GM19035 (cell line): ENCODE measurements around the gene LEF1.
"Not testable (repeated sequence)": the region's sequence is repeated elsewhere in the genome, so short reads cannot be mapped to it uniquely, and the experiment has no call there.

Source experiments
- ATAC-seq: cut with Tn5 transposase; IDR thresholded peaks from one replicate; pipeline ENCODE4 v1.9.1; 2021; ENCODE audit not compliant: unreplicated experiment

The LEF1 gene

DNA sequence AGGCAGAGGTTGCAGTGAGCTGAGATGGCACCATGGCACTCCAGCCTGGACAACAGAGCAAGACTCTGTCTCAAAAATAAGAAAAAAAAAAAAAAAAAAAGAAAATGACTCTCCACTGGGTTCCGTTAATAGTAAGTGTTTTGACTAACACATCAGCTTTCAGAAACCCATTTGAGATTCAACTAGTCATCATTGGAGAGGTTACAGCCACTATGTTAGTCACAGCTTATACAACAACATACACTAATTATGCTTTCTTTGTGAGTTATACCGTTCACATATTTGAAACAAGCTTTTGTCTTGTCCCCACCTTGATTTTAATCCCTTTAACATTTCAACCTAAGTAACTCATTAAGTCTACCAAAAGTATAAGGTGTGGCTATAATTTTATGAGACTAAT lies 130.8 kb downstream of the LEF1 start:
- ATAC-seq = no peak

DNA sequence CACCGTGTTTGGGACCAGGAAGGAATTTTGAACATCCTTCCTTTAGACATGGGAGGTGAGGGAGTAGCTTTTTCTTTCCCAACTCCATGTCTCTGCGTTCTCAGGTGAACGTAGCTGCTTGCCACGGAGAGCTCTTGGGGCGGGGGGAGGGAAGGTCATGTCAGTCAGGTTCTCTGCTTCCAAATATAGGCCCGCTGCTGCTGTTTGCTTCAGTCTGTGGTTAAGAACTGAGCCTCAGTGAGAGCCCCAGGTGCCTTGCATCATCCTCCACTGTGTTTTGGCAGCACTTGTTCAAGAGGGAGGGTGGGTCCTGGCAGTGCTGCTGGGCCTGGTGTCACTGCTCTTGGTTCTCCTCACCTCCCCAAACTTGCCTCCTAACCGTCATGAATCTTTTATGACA lies 132.5 kb downstream of the LEF1 start:
- ATAC-seq = peak; percentile 65

DNA sequence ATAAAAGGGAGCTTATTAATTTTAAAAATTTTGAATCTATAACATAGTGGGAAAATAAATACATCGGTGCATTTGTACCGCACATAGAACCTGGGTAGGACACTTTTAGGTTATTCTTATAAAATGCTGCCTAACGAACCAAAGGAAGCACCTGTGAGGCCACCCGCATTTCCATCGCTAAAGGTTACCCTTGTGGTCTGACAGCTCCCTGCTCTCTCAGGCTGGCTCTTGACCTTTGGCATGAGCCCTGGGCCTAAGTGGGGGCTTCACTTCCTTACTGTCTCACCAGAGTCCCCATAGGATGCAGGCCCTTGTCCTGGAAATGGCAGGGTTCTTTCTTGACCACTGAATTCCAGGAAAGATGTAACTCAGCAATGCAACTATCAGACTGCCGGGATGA lies 133.0 kb downstream of the LEF1 start:
- no peak for ATAC-seq

DNA sequence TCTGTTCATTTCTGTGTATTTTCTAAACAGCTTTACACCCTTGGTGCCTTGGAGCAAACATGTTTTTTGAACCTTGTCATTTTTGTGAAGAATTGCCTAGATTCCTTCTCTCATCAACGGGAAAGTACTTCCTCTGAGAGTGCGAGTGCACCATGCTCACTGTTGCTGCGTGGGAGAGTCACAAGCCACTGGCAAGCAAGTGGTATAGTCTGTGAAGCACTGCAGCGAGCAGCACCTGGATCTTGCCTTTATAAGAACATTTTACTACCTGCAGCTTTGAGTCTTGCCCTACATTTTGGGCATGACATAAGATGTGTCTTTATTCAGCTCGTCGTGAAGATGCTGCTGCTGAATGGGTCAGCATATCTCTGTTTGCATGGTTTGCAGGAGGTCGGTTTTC lies 134.2 kb downstream of the LEF1 start:
- ATAC-seq = no peak

GRCh38 chr4:108033348-108033747 lies 135.4 kb downstream of the LEF1 start:
- ATAC-seq = no peak

DNA sequence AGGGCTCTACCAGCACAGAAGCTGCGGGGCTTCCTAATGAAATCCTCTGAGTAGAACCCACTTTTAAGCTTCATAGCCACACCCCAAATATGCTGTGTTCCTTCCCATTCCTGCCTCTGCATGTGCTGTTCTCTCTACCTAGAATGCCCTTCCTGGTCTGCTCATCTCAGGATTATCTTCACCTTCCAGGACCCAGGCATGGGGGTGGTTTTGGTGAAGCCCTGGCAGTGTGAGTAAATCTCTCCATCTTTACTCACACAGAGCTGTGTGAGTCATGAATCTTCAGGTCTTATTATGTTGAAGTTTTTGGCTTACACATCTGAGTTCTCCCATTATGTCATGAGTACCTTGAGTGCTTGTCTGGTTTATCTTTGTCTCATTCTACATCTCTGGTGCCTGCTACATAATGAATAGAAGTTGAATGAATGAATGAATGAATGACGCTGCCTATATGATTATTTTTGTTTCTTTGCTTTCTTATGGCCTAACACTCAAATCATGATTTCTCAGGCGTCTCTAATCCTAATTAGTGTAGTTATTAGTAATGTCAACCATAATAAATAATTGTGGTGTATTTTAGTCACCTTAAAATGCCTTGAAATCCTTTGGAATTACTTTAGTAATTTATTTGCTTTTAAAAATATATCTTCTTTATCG lies 137.2 kb downstream of the LEF1 start:
- ATAC-seq = no peak

DNA sequence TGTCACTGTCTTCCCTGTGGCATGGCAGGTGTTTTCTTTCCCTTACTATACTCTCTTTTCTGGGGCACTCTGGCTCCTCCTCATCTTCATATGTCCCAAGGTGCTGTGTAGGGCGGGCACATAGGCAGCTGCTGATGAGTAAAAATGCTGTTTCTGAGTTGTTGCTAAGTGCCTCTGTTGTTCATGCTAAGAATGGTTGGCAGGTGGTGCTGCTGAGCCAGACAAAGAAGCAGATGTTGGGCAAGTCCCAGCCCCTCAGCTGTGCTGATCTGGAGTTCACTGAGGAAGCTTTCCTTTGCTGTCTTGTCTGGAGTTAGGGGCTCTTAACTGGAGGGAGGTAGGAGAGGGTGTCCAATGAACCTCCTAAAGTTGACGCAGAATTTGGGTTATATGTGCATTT lies 138.4 kb downstream of the LEF1 start:
- peak; percentile 97 for ATAC-seq

- no peak for ATAC-seq
Observed at GRCh38 chr4:108029731-108030130, 139.0 kb downstream of the LEF1 start.

DNA sequence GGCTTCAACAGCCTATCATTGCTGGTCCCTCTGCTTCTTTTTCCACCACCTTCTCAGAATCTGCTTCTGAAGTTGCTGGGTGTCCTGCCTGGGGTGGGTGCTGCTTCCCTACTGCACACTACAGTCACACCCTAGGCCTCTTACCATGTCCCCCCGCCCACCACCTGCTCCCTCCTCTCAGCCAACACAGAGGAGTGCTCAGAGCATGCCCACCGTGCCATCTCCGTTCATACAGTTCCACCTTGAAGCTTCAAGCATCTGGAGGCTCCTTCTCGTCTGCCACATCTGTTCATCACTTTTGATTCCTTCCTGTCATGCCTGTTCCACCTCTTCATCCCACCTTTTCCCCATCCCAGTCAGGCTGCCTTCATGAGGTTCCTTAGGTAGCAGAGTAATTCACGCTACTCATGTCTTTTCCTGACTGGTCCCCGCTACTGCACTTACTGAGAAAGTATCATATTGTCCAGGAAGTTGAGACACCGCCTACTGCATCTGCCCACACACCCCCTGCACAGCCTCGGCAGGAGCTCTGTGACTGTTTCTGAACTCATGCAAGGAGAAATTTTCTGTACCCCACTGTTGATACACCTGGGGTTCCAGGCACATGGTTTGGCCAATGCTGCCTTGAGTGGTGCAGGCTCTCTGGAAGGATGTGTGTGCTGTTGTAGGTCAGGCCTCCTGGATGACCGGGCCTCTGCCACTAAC lies 139.6 kb downstream of the LEF1 start:
- no peak for ATAC-seq

GRCh38 chr4:108024878-108025165 lies 143.9 kb downstream of the LEF1 start:
- ATAC-seq = no peak

DNA sequence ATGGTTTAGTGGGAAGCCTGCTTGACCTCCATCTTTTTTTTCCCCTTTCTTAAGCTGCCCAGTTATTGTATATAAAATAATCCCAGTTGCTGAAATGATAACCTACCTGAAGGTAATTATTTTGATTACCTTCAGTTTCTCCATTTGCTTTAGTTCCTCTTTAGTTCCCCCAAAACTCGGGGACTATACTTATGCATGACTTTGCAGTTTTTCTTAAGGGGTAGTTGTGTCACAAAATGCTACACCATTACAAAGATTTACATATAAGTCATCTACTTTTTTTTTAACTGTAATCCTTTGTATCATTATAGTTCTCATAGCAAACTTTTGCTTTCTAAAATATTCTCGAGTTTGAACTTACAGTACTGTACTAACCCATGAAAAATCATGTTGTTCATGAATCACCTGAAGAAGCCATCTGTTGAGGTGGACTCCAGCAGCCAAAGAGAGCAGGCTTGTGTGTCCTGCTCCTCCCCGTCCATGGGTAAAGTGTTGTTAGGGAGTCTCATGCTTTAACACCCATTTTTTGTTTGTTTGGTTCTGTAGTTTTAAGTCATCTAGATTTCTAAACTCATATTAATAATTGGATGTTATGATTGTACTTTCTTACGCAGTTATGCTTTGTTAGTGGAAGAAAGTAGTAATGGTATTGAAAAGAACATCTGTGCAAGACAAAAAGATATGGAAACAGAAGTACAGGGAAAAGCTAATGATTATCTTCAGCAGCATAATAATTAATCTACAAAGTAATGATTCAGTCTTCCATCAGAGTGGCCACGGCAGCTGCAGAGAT lies 144.5 kb downstream of the LEF1 start:
- ATAC-seq = no peak

DNA sequence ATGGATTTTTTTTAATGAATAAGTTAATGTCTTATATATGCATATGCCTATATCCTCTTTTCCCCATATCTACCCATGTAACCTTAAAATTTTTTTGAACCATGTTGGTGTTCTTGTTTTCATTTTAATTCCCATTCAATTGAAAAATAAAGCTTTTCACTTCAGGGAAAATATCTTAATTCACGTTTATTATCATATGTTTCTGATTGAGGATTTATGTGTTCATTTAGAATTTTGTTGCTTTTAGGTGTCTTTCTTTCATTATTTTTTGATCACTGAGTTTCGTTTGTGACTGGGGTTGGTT lies 149.9 kb downstream of the LEF1 start:
- ATAC-seq = no peak

GRCh38 chr4:108018040-108018883 lies 150.5 kb downstream of the LEF1 start:
- ATAC-seq = peak; percentile 79

GRCh38 chr4:108013955-108014354 lies 154.8 kb downstream of the LEF1 start:
- ATAC-seq = no peak

GRCh38 chr4:108013327-108013726 lies 155.4 kb downstream of the LEF1 start:
- ATAC-seq = no peak

- not testable (repeated sequence) for ATAC-seq
Observed at GRCh38 chr4:108012382-108012781, 156.3 kb downstream of the LEF1 start.

GRCh38 chr4:108010167-108010566 lies 158.6 kb downstream of the LEF1 start:
- no peak for ATAC-seq

- no peak for ATAC-seq
Observed at GRCh38 chr4:108008721-108009120, 160.0 kb downstream of the LEF1 start.

GRCh38 chr4:108007984-108008383 lies 160.7 kb downstream of the LEF1 start:
- no peak for ATAC-seq

DNA sequence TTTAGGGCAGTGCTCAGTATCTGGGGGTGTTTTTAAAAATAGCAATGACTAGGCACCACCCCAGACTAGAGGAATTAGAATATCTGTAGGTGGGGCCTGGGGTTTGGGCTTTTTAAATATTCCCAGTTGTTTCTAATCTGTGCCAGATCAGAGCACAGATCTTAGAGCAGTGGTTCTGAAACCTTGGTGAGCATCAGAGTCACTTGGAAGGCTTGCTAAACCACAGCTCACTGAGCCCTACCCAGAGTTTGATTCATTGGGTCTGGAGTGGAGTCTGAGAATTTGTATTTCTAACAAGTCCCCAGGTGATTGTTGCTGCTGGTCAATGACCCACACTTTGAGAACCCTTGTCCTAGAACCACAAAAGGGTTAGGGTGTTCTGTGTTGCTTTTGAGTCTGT lies 162.4 kb downstream of the LEF1 start:
- no peak for ATAC-seq

DNA sequence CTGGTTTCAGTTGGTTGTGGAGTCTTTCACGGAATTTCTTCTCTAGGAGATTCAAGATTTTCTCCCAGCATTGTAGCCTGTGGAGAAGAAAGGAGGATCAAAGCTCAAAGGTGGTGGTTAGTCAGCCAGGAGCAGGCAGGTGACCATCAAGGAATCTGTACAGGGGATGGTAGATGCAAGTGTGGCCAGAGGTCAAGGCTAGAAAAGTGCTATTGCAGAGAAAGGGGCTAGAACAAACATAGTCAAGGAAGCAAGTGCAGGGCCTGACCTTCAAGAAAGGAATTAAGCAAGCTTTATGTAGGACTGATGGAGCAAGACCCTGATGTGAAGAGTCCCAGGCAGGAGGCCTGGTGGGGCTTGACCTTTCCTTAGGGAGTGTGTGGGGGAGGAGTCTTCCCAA lies 162.9 kb downstream of the LEF1 start:
- ATAC-seq = no peak

- no peak for ATAC-seq
Observed at GRCh38 chr4:108004646-108005045, 164.1 kb downstream of the LEF1 start.
